HG03064 (cell line): ENCODE measurements around the gene CDAN1.
"Not testable (repeated sequence)": the region's sequence is repeated elsewhere in the genome, so short reads cannot be mapped to it uniquely, and the experiment has no call there.

ENCODE experiments used
- ATAC-seq: cut with Tn5 transposase; IDR thresholded peaks from one replicate; pipeline ENCODE4 v1.9.1; 2021; ENCODE audit warnings: low read depth; ENCODE audit not compliant: unreplicated experiment

Gene CDAN1

GRCh38 chr15:42736793-42737528 lies at the start of gene CDAN1:
TSS of gene CDAN1 (minus strand) at chr15:42737128. CDS start at chr15:42737102, 26 bp downstream.
- ATAC-seq = peak; percentile 65

DNA sequence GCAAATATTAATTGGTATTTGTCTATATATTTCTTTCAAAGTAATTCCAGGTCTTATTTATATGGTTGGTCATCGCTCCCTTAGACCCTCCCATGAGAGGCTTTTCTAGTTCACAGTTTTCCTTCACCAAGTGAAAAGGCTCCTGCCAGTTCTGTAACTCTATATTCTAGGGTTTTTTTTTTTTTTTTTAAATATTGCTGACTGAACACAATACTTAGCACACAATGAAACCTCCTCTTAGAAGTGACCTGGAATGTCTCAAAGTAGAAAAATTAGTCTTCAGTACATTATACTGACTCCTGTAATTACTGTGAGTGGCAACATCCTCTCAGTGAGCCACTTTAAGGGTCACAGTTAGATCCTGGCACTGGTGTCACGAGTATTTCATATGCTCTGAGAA lies 48.6 kb upstream of the CDAN1 start:
- ATAC-seq = no peak

- ATAC-seq = no peak
These were observed 47.8 kb upstream of the CDAN1 start for GRCh38 chr15:42784705-42785104.

DNA sequence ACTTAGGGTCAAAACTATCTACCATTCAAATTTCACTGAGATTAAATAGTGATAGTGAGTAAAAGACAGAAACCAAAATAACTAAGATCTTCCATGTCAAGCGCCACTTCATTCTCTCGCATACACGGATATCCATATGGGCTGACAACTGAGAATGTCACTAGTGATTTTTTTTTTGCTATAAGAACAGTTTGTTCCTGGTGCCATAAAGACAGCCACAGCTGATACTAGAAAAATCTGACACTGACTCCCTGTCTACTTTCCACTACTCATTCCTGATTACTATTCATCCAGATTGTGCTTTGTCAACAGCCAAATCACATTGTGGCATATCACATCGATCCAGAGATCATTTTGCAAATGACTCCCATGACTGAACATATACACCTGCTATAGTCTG lies 45.8 kb upstream of the CDAN1 start:
- ATAC-seq = no peak

GRCh38 chr15:42775416-42775815 lies 38.5 kb upstream of the CDAN1 start:
- no peak for ATAC-seq

- no peak for ATAC-seq
These were observed 36.0 kb upstream of the CDAN1 start for GRCh38 chr15:42772901-42773300.

DNA sequence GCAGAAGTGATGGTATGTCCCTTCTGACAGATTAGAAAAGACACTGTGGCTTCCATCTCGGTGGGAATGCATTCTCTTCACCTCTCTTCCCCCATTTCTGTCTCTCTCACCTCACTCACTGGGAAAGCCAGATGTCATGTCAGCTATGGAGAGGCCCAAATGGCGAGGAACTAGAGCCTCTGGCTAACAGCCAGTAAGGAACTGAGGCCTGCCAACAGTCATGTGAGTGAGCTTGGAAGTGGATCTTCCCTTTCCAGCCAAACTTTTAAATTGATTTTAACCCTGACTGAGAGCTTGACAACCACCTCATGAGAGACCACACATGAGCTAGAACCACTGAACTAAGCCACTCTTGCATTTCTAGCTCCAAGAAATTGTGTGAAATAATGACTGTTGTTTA lies 35.2 kb upstream of the CDAN1 start:
- ATAC-seq = no peak

GRCh38 chr15:42766109-42766508 lies 29.2 kb upstream of the CDAN1 start:
- ATAC-seq = not testable (repeated sequence)

DNA sequence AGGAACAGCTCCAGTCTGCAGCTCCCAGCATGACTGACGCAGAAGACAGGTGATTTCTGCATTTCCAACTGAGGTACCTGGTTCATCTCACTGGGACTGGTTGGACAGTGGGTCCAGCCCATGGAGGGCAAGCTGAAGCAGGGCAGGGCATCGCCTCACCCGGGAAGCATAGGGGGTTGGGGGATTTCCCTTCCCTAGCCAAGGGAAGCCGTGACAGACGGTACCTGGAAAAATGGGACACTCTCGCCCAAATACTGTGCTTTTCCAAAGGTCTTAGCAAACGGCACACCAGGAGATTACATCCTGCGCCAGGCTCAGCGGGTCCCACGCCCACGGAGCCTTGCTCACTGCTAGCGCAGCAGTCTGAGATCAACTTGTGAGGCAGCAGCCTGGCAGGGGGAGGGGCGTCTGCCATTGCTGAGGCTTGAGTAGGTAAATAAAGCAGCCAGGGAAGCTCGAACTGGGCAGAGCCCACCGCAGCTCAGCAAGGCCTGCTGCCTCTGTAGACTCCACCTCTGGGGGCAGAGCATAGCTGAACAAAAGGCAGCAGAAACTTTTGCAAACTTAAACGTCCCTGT lies 27.3 kb upstream of the CDAN1 start:
- ATAC-seq = not testable (repeated sequence)

GRCh38 chr15:42761813-42762212 lies 24.9 kb upstream of the CDAN1 start:
- not testable (repeated sequence) for ATAC-seq

- ATAC-seq = no peak
These were observed 23.8 kb upstream of the CDAN1 start for GRCh38 chr15:42760759-42761158.

DNA sequence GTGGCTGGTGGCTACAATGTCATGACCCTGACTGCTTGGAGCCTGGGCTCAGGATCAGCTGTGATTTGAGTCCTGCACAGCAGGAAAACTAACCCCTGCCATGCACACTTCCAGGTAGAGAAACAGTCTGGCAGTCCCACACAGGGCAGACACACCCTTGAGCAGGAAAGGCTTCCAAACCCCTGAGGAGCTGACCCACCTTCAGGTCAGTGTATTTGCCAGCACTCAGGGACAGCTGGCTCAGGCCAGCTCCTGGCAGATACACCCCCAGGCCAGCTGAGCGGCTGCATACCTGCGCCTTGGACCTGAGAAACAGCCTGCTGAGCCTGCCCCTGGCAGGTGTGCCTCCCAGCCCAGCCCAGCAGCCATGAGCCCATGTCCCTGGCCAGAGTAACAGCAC lies 22.2 kb upstream of the CDAN1 start:
- no peak for ATAC-seq

DNA sequence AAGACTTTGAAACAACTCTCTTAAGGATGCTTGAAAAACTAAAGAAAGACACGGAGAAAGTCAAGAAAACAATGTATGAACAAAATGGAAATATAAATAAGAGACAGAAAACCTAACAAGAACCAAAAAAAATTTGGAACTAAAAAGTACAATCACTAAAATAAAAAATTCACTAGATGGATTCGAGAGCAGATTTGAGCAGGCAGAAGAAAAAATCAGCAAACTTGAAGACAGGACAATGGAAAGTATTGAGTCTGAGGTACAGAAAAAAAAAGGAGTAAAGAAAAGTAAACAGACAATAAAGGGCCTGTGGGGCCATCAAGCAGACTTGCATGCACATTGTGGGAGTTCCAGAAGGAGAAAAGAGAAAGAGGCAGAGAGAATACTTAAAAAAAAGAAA lies 13.4 kb upstream of the CDAN1 start:
- ATAC-seq = no peak

DNA sequence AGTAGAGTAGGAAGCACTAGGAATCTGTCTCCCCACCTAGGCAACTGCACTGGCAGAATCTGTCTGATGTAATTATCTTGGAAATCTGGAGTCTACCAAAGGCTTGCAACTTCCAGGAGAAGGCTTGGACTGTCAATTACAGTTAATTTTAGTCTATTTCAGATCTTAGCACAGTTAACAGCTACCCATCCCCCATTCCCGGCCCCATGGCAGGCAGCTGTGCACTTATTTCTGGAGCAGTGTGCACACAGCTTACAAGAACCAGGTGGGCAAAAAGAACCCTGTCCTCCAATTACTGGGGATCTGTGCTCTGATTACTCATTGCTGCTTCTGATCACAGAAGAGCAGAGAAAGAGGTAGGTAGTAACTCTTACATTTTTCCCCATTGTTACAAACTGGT lies 12.3 kb upstream of the CDAN1 start:
- no peak for ATAC-seq

DNA sequence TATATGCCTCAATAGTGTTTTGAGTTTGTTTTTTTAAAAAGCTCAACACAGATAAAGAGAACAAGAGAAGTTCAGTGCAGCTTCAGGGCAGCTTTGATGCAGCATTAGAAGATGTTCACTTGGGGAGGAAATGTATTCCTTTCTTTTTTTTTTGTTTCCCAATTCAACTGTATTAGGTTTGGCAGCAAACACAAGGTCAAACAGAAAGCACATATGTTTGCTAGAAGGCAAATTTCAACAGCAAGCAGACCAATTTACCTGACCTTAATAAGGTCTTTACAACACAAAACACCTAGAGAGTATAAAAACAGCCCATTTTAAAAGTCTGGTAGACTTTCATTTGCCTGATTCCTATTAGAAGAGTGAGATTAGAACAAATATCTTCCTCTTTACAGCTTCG lies 7.3 kb upstream of the CDAN1 start:
- no peak for ATAC-seq

- no peak for ATAC-seq
These were observed 5.2 kb upstream of the CDAN1 start for GRCh38 chr15:42742149-42742548.

DNA sequence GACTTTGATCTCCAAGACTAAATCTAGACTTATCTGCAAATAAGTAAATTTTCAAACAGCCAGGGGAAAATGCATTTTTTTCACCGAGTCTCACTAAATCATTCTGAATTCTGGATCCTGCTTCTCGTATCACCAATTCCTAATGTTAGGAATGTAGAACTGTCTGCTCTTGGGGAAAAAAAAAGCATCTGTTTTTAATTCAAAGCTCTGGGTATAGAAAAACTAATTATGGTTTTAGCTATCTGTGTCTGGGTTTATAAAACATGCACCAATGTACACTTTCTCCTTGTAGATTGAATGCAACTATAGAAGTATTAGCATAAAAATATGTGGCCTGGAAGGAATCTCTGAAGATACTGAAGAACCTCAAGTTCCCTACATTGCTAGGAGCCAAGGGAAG lies 4.8 kb upstream of the CDAN1 start:
- no peak for ATAC-seq

DNA sequence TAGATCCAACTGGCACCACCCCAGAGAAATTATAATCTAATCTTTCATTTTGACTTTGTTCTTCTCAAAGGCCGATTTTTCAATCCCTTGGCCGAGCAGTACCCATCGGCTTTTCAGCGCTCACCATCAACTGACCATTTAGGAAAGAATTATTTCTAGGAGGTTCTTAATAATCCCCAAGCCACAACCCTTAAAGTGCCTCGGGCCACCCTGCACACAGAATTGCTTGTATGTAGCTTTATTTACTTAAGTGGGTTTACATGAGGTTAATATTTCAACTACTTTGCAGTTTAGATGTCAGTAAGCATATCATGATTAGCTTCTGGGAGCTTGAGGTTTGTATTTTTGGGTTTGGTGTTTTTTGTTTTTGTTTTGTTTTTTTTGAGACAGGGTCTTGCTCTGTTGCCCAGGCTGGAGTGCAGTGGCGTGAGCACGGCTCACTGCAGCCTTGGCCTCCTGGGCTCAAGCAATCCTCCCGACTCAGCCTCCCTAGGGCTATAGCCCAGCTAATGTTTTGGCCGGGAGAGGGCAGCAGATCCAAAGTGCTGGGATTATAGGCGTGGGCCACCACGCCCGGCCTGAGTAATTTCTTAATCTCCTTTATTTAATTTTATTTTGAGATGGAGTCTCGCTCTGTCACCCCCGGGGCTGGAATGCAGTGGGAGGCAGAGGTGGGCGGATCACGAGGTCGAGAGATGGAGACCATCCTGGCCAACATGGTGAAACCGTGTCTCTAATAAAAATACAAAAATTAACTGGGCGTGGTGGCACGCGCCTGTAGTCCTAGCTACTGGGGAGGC lies 801 bp upstream of the CDAN1 start:
- ATAC-seq = no peak

GRCh38 chr15:42736178-42736792 lies 643 bp downstream of the CDAN1 start:
- ATAC-seq = no peak

DNA sequence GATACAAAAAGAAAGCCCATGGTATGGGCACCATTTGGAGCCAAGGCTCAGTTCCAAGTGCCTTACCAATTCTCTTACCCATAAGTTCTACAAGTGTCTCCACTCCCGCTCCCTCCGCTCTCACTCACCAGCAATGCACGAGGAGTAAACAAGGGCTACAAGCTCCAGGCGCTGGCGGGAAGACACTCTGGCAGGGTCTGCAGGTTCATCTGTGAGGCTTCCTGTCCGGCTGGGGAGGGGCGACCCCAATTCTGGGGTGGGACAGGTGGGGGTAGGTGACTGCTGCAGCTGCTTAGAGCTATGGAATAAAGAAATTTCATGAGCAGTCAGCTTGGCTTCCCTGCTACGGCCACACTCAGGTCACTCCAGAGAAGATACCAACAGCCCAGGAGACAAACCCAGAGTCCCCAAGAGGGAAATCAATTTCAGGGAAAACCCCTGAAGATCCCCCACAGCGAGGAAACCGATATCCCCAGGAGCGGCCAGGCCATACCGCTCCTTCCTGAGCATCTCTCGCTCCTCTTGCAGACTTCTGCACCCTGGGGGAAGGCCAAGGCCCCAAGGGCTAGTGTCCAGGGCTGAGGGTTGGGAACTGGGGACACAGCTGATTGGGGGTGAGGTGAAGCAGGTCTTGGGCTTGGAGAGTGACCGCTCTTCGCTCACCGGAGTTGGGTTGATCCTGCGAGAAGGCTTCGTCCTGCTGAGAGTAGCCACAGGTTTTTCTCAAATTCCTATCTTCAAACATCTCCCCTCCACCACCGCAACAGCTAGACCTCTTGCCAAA lies 1.4 kb downstream of the CDAN1 start:
- ATAC-seq = no peak
